Stomach (tissue), 9 donors: Measurements from ENCODE around the gene CLCNKA. TPM values are rescaled to one million over a fixed set of nuclear protein-coding genes. Genes with fewer than 3 reads are reported as not detected.

Experiments
- DNase-seq, 2 donors: peaks; one replicate each; pipeline versions ENCODE4 v3.0.0 to v3.0.0-alpha.2; 2013 to 2019
- H3K27ac ChIP-seq, 5 donors: fragments of 200-600 bp in 4 of 5; sonication (generic) in 4 of 5; one replicate each; pipeline ENCODE4 v1.5.1; 2013 to 2019; ENCODE audit warnings: mild to moderate bottlenecking in 1 of 5, moderate library complexity in 1 of 5
- H3K27me3 ChIP-seq, 3 donors: fragments of 200-600 bp; sonication (generic); one replicate each; pipeline ENCODE4 v1.5.1; 2017 to 2019; ENCODE audit warnings: mixed run types in 1 of 3
- H3K36me3 ChIP-seq, 4 donors: fragments of 200-600 bp; sonication (generic); 1 replicate in 3 of 4; 2 replicates in 1 of 4; pipeline ENCODE4 v1.5.1; 2016 to 2019
- H3K4me1 ChIP-seq, 4 donors: fragments of 200-600 bp; sonication (generic); one replicate each; pipeline ENCODE4 v1.5.1; 2016 to 2019
- H3K4me3 ChIP-seq, 4 donors: fragments of 200-600 bp; sonication (generic) in 3 of 4; one replicate each; pipeline ENCODE4 v1.5.1; 2016 to 2019; ENCODE audit warnings: mild to moderate bottlenecking in 1 of 4
- H3K9me3 ChIP-seq, 4 donors: fragments of 200-600 bp; sonication (generic); one replicate each; pipeline ENCODE4 v1.5.1; 2016 to 2019
- EP300 ChIP-seq: sonication (generic); formaldehyde crosslinking; IDR thresholded peaks from one replicate; pipeline ENCODE4 v1.6.1; 2017; ENCODE audit warnings: antibody characterized with exemption
- POLR2A ChIP-seq, 4 donors: fragments of 450-650 bp; IDR thresholded peaks; one replicate each; pipeline ENCODE4 v1.6.1; 2016; ENCODE audit warnings: antibody characterized with exemption in 4 of 4, control low read depth in 2 of 4, mild to moderate bottlenecking in 1 of 4, moderate library complexity in 1 of 4
- POLR2AphosphoS5 ChIP-seq, 3 donors: sonication (generic); formaldehyde crosslinking; IDR thresholded peaks; one replicate each; pipeline ENCODE4 v1.6.1; 2016; ENCODE audit warnings: antibody characterized with exemption in 3 of 3
- WGBS, 5 donors: extraction: QIAGEN DNeasy Blood & Tissue Kit in 3 of 5; methylation state at CpG; one replicate each; pipeline versions ENCODE4 v1.1.5 to v1.1.7; 2013 to 2018; 5-methylcytosine and 5-hydroxymethylcytosine counted together
- intact Hi-C: fragments of 100-400 bp; cut with DNase I; formaldehyde crosslinking; loops from one replicate; pipeline ENCODE4 v1.15.1; 2023; ENCODE audit warnings: low total_unique reads
- polyA plus RNA-seq, 3 donors: library from polyadenylated mRNA; stranded (reverse); fragments of 200-250 nt; gene quantifications; one replicate each; pipeline ENCODE4 v1.2.3, GENCODE V29; 2013
- total RNA-seq, 5 donors: library from RNA; depleted of rRNA; stranded (reverse); fragments of >200 nt; gene quantifications; one replicate each; pipeline versions ENCODE4 v1.1.0 to v1.2.3, GENCODE V29; 2014 to 2016
- TF ChIP-seq, protein P1 (sequence below), 7 experiments: fragments of 450-650 bp in 4 of 7; fragments of 200-600 bp in 3 of 7; sonication (generic) in 3 of 7; IDR thresholded peaks; one replicate each; pipeline ENCODE4 v1.5.1; 2016 to 2019; ENCODE audit warnings: antibody characterized with exemption in 7 of 7, control low read depth in 2 of 7, mild to moderate bottlenecking in 1 of 7
- donor health status: healthy with polysubstance abuse.
- donor health status: Bipolar disorder and iron deficiency.
- donor health status: healthy.

Gene CLCNKA
- total and polyA plus RNA-seq, 8 donors, result 0.55 to 16.1 (median 4.5) TPM; not detected in 2

- no peaks in the 10 kb centered on the region for H3K9me3 ChIP-seq
- H3K27ac ChIP-seq, result no peak overlapping the region
- no peaks in the 10 kb centered on the region for H3K27me3 ChIP-seq
- DNase-seq, result no peak
- peaks cover 13 to 24% (median 16%) of the 10 kb centered on the region in 4 donors for H3K4me1 ChIP-seq
- WGBS, 5 donors, result 92 to 95% (median 93%) methylated on average over 15 of the region's 15 CpGs
- TF ChIP-seq EP300 (no peak), POLR2A (IDR thresholded peaks at IDR 0.05) (no peak), POLR2AphosphoS5 (IDR thresholded peaks at IDR 0.05) (no peak)
- TF ChIP-seq, protein P1, sequence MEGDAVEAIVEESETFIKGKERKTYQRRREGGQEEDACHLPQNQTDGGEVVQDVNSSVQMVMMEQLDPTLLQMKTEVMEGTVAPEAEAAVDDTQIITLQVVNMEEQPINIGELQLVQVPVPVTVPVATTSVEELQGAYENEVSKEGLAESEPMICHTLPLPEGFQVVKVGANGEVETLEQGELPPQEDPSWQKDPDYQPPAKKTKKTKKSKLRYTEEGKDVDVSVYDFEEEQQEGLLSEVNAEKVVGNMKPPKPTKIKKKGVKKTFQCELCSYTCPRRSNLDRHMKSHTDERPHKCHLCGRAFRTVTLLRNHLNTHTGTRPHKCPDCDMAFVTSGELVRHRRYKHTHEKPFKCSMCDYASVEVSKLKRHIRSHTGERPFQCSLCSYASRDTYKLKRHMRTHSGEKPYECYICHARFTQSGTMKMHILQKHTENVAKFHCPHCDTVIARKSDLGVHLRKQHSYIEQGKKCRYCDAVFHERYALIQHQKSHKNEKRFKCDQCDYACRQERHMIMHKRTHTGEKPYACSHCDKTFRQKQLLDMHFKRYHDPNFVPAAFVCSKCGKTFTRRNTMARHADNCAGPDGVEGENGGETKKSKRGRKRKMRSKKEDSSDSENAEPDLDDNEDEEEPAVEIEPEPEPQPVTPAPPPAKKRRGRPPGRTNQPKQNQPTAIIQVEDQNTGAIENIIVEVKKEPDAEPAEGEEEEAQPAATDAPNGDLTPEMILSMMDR (IDR thresholded peaks at IDR 0.05), result no peak
- no peak overlapping the region for H3K4me3 ChIP-seq
- intact Hi-C loops, result no loop called here
- H3K36me3 ChIP-seq, result no peaks in the 10 kb centered on the region
Observed at GRCh38 chr1:16063226-16063829, 41.5 kb downstream of the CLCNKA start.

DNA sequence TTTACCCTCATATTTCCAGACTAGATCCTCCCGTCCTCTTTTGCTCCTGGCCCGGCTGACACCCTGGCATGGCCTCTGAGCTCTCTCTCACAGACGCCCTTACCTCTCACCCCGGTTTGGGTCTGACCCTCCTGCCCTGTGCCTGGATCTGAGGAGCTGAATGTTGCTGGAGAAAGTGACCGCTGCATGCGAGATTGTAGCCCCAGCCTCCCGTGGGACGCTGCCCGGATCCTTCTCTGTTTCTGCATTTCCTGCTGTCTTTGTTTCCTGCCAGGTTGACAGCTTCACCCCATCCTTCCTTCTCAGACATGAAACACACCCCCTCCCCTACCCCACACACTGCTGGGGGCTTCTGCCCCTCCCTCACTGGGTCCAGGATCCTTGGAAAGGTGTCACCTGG is 42.1 kb downstream of the CLCNKA start:
- intact Hi-C loops, result no loop called here
- Histone ChIP-seq H3K4me1 (peaks cover 16 to 29% (median 21%) of the 10 kb centered on the region in 4 donors), H3K9me3 (no peaks in the 10 kb centered on the region), H3K27ac (no peak overlapping the region), H3K27me3 (no peaks in the 10 kb centered on the region), H3K36me3 (no peaks in the 10 kb centered on the region), H3K4me3 (no peak overlapping the region)
- TF ChIP-seq POLR2A (IDR thresholded peaks at IDR 0.05) (no peak), POLR2AphosphoS5 (IDR thresholded peaks at IDR 0.05) (no peak), EP300 (no peak)
- TF ChIP-seq, protein P1 (IDR thresholded peaks at IDR 0.05), result no peak
- WGBS, 5 donors, result 62 to 72% (median 68%) methylated on average over 9 of the region's 9 CpGs
- no peak for DNase-seq

GRCh38 chr1:16064536-16065268 is 42.9 kb downstream of the CLCNKA start:
- no peak for TF ChIP-seq EP300
- no peak for TF ChIP-seq POLR2AphosphoS5 (IDR thresholded peaks at IDR 0.05)
- TF ChIP-seq, protein P1 (IDR thresholded peaks at IDR 0.05), result no peak
- no peak for DNase-seq
- intact Hi-C loops, result no loop called here
- WGBS, 5 donors, result 21 to 43% (median 34%) methylated on average over 13 of the region's 13 CpGs
- no peaks in the 10 kb centered on the region for H3K9me3 ChIP-seq
- H3K27ac ChIP-seq, result no peak overlapping the region
- H3K4me1 ChIP-seq, result peaks cover 16 to 29% (median 22%) of the 10 kb centered on the region in 4 donors
- no peaks in the 10 kb centered on the region for H3K27me3 ChIP-seq
- no peak overlapping the region for H3K4me3 ChIP-seq
- H3K36me3 ChIP-seq, result no peaks in the 10 kb centered on the region

- 71 to 76% (median 73%) methylated on average over 8 of the region's 8 CpGs for WGBS, 5 donors
Observed at GRCh38 chr1:16065269-16065576, 43.4 kb downstream of the CLCNKA start.

More at GRCh38 chr1:16065269-16065576, 43.4 kb downstream of the CLCNKA start:
- H3K27me3 ChIP-seq, result no peaks in the 10 kb centered on the region
- no peak overlapping the region for H3K4me3 ChIP-seq
- TF ChIP-seq POLR2A (IDR thresholded peaks at IDR 0.05) (no peak), POLR2AphosphoS5 (IDR thresholded peaks at IDR 0.05) (no peak), EP300 (no peak)
- TF ChIP-seq, protein P1 (IDR thresholded peaks at IDR 0.05), result no peak
- H3K36me3 ChIP-seq, result no peaks in the 10 kb centered on the region
- no peak for DNase-seq
- H3K27ac ChIP-seq, result no peak overlapping the region
- H3K9me3 ChIP-seq, result no peaks in the 10 kb centered on the region
- intact Hi-C loops, result no loop called here
- peaks cover 16 to 29% (median 22%) of the 10 kb centered on the region in 4 donors for H3K4me1 ChIP-seq
